Activated CD8-positive, alpha-beta memory T cell treated with anti-CD3 and anti-CD28 coated beads for 4 hours (primary cell): ENCODE results near the gene KRT2.
A peak's percentile ranks its signal among the peaks of the same experiment; 100 is the strongest.

ENCODE experiments used
- DNase-seq, 2 donors: peaks; one replicate each; pipeline ENCODE4 v3.0.0-alpha.2; 2020; ENCODE audit warnings: low read depth in 2 of 2

KRT2 gene

DNA sequence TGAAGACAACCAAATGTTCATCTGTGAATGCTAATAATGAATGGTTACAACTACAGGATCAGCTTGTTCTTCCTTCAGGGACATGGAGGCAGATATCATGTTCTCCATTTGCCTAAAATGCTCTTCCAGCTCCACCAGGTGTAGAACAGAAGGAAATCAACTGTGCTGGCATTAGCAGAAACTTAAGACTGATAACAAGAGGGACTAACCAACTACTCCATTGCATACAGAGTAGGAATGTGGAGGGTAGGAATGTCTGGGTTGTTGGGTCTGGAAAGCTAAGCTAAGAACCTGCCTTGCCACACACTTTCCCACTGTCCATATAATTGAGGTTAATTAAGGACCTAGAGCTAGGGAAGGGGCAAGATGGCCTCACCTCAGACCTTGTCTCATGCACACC, 11.4 kb upstream of the KRT2 start:
- DNase-seq: no peak

DNA sequence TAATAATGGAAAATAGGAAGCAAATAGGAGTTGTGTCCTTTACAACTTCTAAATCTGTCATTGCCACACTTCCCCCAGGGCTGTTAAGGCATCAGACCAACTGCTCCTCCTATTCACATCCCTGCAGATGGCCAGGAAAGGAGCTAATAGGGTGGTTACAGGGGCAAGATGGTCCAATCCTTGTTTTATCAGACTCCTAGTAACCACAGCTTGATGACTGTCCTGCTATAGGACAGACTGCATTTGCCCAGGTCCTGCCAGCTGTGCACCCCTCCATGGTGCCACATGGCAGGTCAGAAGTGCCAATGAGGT, 10.9 kb upstream of the KRT2 start:
- DNase-seq: no peak

GRCh38 chr12:52662093-52662917, 10.3 kb upstream of the KRT2 start:
- no peak for DNase-seq

DNA sequence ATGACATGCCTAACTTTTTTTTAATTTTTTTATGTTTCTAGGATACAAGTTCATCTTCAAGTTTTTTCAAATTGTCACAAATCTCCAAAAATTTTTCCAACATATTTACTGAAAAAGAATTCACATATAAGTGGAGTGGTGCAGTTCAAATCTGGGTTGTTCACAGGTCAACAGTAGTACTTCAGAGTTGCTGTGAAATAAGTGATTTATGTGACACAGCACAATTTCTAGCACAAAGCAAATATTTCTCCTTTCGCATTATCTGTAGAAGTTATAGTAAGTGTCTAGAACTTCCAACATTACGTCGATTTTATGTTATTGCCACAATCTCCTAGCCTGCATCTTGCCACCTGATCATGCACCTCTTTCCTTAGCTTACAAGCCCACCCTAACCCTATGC, 9.7 kb upstream of the KRT2 start:
- DNase-seq: no peak

GRCh38 chr12:52660934-52661499, 9.0 kb upstream of the KRT2 start:
- no peak for DNase-seq

DNA sequence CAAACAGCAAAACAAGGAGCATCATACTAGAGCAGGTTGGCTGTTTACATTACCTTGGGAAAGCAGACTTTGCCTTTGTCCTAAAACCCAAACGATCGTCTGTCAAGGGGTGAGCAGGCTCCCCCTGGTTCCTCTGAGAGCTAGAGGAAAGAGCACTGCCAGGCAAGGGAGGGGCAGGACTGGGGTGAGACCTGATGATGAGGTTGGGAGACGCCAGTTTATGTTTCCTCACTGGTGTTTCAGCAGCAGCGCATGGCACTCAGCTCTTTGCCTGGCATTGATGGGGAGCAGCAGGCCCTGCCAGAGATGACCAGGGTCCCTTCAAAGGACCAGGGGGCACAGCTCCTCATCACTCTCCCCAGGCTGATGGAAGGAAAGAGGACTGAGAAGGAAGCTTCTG, 7.9 kb upstream of the KRT2 start:
- no peak for DNase-seq

DNA sequence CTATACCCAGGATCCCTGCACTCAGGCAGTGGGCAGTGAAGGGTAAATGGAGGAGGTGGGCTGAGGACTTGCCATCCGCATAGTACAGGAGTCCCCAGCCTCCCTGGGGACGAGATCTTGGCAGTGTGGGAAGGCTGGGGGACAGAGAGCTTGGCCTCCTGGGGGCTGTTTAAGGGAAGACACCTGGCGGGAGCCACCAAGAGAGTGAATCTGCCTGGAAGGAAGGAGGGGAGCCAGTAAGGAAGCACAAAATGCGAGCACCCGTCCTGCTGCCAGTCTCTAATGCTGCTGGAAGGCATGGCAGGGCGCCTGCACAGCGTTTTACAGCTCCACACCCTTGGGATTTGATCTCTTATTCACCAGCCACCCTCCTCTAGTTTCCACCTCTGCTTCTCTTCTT, 7.4 kb upstream of the KRT2 start:
- DNase-seq: no peak

- no peak for DNase-seq
These were observed 6.2 kb upstream of the KRT2 start for GRCh38 chr12:52658196-52658595.

DNA sequence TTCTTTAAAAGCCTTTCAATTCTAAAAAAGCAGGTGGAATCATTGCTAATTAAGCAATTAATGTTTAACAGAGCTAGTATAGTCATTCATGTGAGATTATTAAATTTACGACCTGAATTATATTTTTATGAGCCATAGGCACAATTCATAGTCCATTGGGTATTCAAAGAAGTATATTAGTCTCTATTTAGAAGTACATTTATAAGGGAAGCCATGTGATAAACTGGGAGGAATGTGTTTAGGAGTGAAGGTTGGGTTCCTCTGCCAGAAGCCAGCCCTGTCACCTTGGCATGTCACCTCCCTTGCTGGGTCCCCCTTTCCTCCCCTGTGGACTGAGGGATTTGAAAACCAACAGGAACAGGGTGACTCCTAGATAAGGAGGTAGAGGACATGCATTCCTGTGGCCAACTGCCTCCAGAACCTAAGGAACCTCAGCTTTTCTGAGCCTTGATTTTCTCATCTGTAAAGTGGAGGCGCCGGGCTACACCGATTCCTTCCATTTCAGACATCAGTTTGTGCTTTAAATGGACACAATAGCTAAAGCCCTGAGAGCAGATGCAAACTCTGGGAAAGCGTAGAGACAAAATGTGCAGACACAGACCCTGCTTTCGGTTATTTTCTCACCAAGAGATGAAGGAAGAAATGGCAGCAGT, 5.4 kb upstream of the KRT2 start:
- no peak for DNase-seq

DNA sequence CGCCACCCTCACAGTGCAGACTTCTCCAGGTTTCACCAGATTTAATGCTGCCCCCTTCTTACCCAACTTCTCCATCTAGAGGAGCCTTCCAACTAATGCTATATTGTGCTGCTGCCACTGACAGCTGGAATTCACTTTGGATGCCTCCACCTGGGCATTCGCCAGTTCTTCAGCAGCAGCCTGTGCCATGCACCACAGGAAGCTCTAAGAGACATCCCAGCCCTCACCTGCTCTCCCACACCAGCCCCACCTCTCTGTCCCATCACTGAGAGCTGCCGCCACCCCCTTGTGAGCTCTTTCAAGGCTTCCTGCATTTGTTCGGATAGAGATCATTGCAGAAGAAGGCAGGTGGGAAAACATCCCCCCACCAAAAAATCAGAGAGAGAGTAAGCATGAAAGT, 4.6 kb upstream of the KRT2 start:
- DNase-seq: no peak

DNA sequence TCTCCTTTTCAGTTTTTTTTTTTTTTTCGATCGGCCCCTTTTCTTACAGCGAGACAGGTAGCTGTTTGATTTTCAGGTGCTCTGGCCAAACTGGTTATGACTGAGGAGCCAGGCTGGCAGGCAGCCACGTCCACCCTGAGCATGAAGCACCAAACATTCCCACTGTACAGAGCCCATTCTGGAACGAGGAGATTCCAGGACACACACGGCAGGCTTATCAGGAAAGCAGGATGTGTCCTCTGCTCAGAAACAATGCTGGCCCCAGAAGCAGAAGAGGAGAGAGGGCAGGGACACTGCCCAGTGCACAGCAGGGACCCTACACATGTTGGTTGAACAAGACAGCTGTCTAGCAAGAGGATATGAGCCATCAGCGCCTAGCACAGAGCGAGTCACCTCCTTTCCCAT, 3.7 kb upstream of the KRT2 start:
- no peak for DNase-seq

- DNase-seq: no peak
These were observed 3.2 kb upstream of the KRT2 start for GRCh38 chr12:52655251-52655650.

GRCh38 chr12:52650520-52651081, 1.4 kb downstream of the KRT2 start:
- no peak for DNase-seq

DNA sequence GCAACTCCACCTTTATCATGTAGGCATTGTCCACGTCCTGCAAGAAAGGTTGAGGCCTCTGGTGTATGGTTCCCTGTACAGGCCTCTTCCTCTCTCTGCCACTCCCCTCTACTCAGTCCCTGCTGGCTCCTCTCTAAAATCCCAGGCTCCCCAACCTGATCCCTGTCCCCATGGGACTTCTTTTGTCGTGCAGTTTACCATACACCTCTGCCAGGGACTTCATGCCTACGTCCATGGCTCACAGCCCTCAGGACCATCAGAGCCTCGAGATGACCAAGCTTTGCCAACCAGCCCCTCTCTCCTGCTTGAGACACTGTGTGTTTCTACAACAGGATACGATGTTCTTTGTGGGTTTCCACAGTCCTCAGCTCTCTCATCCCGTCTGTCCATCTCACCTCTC, 2.9 kb downstream of the KRT2 start:
- DNase-seq: no peak

DNA sequence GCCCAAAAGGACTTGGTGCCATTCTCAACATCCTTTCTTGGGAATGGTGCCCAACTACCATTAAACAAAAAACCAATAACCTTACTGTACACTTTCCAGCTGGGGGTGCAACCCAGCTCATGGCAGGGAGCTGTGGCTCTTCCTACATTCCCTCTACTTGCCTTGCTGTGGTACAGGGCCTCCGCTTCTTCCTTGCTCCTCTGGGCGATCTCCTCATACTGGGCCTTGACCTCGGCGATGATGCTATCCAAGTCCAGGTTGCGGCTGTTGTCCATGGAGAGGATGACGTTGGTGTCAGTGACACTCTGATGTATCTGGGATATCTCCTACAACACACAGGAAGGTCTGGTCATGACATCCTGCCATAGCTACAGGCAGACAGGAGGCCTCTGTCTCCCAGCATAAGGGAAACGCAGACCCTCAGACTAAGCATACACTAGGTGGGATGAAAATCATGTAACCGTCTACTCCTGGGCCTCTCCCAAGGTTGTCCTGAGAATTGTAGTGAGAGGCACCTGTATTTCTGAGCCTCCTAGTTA, 3.9 kb downstream of the KRT2 start:
- no peak for DNase-seq

DNA sequence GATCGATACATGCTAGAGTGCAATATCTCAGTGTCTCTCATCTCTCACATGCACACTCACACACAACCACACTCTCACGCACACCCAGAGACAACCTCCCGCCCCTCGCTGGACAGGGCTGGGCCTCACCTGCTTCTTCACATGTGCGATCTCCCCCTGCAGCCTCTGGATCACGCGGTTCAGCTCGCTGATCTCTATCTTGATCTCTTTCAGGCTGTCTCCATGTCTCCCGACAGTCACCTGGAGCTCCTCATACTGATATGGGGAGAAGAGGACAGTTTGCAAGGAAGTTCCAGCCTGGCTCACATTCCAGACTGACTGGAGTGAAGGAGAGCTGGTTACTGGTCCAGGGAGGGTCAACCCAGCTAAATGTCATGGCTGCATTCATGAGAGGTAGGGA, 4.4 kb downstream of the KRT2 start:
- DNase-seq: no peak

DNA sequence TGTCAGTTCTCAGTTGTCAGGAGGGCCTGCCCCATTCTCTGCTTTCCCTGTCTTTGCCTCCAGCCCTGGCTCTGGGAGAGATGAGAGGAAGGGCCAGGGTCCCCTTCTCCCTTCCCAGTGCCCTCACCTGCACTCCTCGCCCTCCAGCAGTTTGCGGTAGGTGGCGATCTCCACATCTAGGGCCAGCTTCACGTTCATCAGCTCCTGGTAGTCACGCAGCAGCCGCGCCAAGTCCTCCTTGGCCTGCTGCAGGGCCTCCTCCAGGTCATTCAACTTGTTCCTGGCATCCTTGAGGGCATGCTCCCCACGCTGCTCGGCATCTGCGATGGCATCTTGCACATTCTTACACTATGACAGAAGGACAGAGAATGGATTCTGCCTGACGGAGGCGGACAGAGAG, 5.4 kb downstream of the KRT2 start:
- no peak for DNase-seq

- DNase-seq: no peak
These were observed 6.0 kb downstream of the KRT2 start for GRCh38 chr12:52645982-52646381.

GRCh38 chr12:52645120-52645761, 6.8 kb downstream of the KRT2 start:
- peak in 1 of 2 donors; percentile 25 for DNase-seq

DNA sequence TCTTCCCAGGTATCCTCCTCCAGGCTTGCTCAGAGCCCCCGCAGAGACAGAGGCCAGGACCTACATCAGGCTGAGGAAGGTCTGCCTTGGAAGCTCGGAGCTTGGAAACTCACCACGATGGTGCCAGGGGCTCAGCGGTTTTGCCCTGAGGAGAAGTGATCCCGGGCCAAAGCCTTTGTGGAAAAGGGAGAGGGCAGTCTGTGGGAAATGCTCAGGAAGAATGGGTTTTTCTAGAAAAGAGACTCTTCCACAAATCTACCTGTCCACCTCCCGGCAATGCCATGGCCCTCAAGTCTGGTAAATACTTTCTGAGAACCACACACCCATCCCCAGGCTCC, 8.0 kb downstream of the KRT2 start:
- DNase-seq: no peak

- DNase-seq: no peak
These were observed 8.6 kb downstream of the KRT2 start for GRCh38 chr12:52643233-52644077.

DNA sequence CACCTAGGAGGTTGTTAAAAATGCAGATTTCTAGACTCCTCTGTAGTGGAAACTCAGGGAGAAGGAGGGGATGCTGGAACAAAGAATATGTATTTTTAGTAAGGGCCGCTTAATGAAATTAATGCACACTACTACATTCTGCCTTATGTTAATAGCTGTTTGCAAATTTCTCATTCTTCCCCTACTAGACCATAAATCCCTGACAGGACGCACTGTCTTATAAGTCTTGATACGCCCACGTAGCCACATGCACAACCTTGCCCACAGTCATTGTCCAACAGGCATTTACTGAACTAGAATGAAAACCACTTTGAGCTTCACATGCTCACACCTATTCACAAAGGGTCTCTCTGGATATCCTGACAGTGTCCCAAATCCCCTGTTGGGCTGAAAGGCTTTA, 10.5 kb downstream of the KRT2 start:
- DNase-seq: no peak
